Measurements from ENCODE around the gene NIPSNAP3A.

NIPSNAP3A gene

GRCh38 chr9:104769655-104770054 lies 22.2 kb downstream of the NIPSNAP3A start:
- in situ Hi-C loops (cut with HindIII; ENCODE audit: low pct_ligation_motif_present, low pct_unique_long_range_greater_than_20kb, low sequenced_read_pairs): no loop called here
- DNase-seq: no peak

- DNase-seq: no peak
- in situ Hi-C loops (cut with HindIII; ENCODE audit: low pct_ligation_motif_present, low pct_unique_long_range_greater_than_20kb, low sequenced_read_pairs): no loop called here
Measured at GRCh38 chr9:104772714-104773510, 25.4 kb downstream of the NIPSNAP3A start.

- no peak for DNase-seq
- in situ Hi-C loops (cut with HindIII; ENCODE audit: low pct_ligation_motif_present, low pct_unique_long_range_greater_than_20kb, low sequenced_read_pairs): no loop called here
Measured at GRCh38 chr9:104774132-104774531, 26.6 kb downstream of the NIPSNAP3A start.

GRCh38 chr9:104774831-104775573 lies 27.5 kb downstream of the NIPSNAP3A start:
- no peak for DNase-seq
- in situ Hi-C loops (cut with HindIII; ENCODE audit: low pct_ligation_motif_present, low pct_unique_long_range_greater_than_20kb, low sequenced_read_pairs): no loop called here

GRCh38 chr9:104775574-104775936 lies 28.1 kb downstream of the NIPSNAP3A start:
- no peak for DNase-seq
- in situ Hi-C loops (cut with HindIII; ENCODE audit: low pct_ligation_motif_present, low pct_unique_long_range_greater_than_20kb, low sequenced_read_pairs): no loop called here

GRCh38 chr9:104775976-104776375 lies 28.5 kb downstream of the NIPSNAP3A start:
- in situ Hi-C loops (cut with HindIII; ENCODE audit: low pct_ligation_motif_present, low pct_unique_long_range_greater_than_20kb, low sequenced_read_pairs): no loop called here
- DNase-seq: no peak

GRCh38 chr9:104776797-104777196 lies 29.3 kb downstream of the NIPSNAP3A start:
- in situ Hi-C loops (cut with HindIII; ENCODE audit: low pct_ligation_motif_present, low pct_unique_long_range_greater_than_20kb, low sequenced_read_pairs): no loop called here
- DNase-seq: no peak

GRCh38 chr9:104778802-104779201 lies 31.3 kb downstream of the NIPSNAP3A start:
- DNase-seq: no peak
- in situ Hi-C loops (cut with HindIII; ENCODE audit: low pct_ligation_motif_present, low pct_unique_long_range_greater_than_20kb, low sequenced_read_pairs): no loop called here

- in situ Hi-C loops (cut with HindIII; ENCODE audit: low pct_ligation_motif_present, low pct_unique_long_range_greater_than_20kb, low sequenced_read_pairs): no loop called here
- no peak for DNase-seq
Measured at GRCh38 chr9:104779334-104779733, 31.9 kb downstream of the NIPSNAP3A start.

GRCh38 chr9:104779946-104780535 lies 32.6 kb downstream of the NIPSNAP3A start:
- in situ Hi-C loops (cut with HindIII; ENCODE audit: low pct_ligation_motif_present, low pct_unique_long_range_greater_than_20kb, low sequenced_read_pairs): no loop called here

GRCh38 chr9:104780796-104781395 lies 33.4 kb downstream of the NIPSNAP3A start:
- DNase-seq: peak; percentile 40
- in situ Hi-C loops (cut with HindIII; ENCODE audit: low pct_ligation_motif_present, low pct_unique_long_range_greater_than_20kb, low sequenced_read_pairs): no loop called here

More at GRCh38 chr9:104779946-104780535, 32.6 kb downstream of the NIPSNAP3A start:
- no peak for DNase-seq

- no peak for DNase-seq
- in situ Hi-C loops (cut with HindIII; ENCODE audit: low pct_ligation_motif_present, low pct_unique_long_range_greater_than_20kb, low sequenced_read_pairs): no loop called here
Measured at GRCh38 chr9:104783588-104783987, 36.1 kb downstream of the NIPSNAP3A start.

- in situ Hi-C loops (cut with HindIII; ENCODE audit: low pct_ligation_motif_present, low pct_unique_long_range_greater_than_20kb, low sequenced_read_pairs): no loop called here
Measured at GRCh38 chr9:104784098-104784497, 36.6 kb downstream of the NIPSNAP3A start.

GRCh38 chr9:104786293-104786692 lies 38.8 kb downstream of the NIPSNAP3A start:
- in situ Hi-C loops (cut with HindIII; ENCODE audit: low pct_ligation_motif_present, low pct_unique_long_range_greater_than_20kb, low sequenced_read_pairs): no loop called here
- no peak for DNase-seq

More at GRCh38 chr9:104784098-104784497, 36.6 kb downstream of the NIPSNAP3A start:
- no peak for DNase-seq

GRCh38 chr9:104787306-104788015 lies 40.0 kb downstream of the NIPSNAP3A start:
- DNase-seq: no peak
- in situ Hi-C loops (cut with HindIII; ENCODE audit: low pct_ligation_motif_present, low pct_unique_long_range_greater_than_20kb, low sequenced_read_pairs): no loop called here

GRCh38 chr9:104788251-104788650 lies 40.8 kb downstream of the NIPSNAP3A start:
- no peak for DNase-seq
- in situ Hi-C loops (cut with HindIII; ENCODE audit: low pct_ligation_motif_present, low pct_unique_long_range_greater_than_20kb, low sequenced_read_pairs): no loop called here

GRCh38 chr9:104794070-104794469 lies 46.6 kb downstream of the NIPSNAP3A start:
- no peak for DNase-seq
- in situ Hi-C loops (cut with HindIII; ENCODE audit: low pct_ligation_motif_present, low pct_unique_long_range_greater_than_20kb, low sequenced_read_pairs): no loop called here

- no peak for DNase-seq
- in situ Hi-C loops (cut with HindIII; ENCODE audit: low pct_ligation_motif_present, low pct_unique_long_range_greater_than_20kb, low sequenced_read_pairs): no loop called here
Measured at GRCh38 chr9:104795082-104795481, 47.6 kb downstream of the NIPSNAP3A start.

Data from ACHN (cell line).